K562 (cell line): ENCODE data around the gene PGS1. TPM values are rescaled to one million over a fixed set of nuclear protein-coding genes. Genes with fewer than 3 reads are reported as not detected.

Experiments used
- ADNP ChIP-seq: fragments of 200-800 bp; sonication (Bioruptor generic); IDR thresholded peaks from 2 replicates; pipeline ENCODE4 v1.6.1; 2016; ENCODE audit warnings: missing genetic modification characterization, missing compliant biosample characterization
- BCL6 ChIP-seq: fragments of 250-450 bp; sonication (Bioruptor Pico); IDR thresholded peaks from 2 replicates; pipeline ENCODE4 v1.4.0; 2020
- CHD4 ChIP-seq: fragments of 200-600 bp; sonication (generic); IDR thresholded peaks from 3 replicates; pipeline ENCODE4 v1.6.1; 2012; ENCODE audit warnings: low read depth, mild to moderate bottlenecking, mixed read lengths, low read length, inconsistent platforms; ENCODE audit not compliant: insufficient read depth, insufficient replicate concordance, poor library complexity, severe bottlenecking
- ETV1 ChIP-seq: fragments of 450-650 bp; conservative IDR thresholded peaks from 2 replicates; pipeline ENCODE4 v1.6.1; 2016; ENCODE audit warnings: missing genetic modification characterization, control low read depth, low read depth, missing compliant biosample characterization
- HNRNPH1 ChIP-seq: fragments of 200-400 bp; formaldehyde crosslinking; optimal IDR thresholded peaks from 2 replicates; pipeline ENCODE3; 2017; ENCODE audit warnings: low read depth, mild to moderate bottlenecking, low read length, moderate library complexity
- MAFG ChIP-seq: fragments of 450-650 bp; conservative IDR thresholded peaks from 2 replicates; pipeline ENCODE4 v1.6.1; 2016; ENCODE audit warnings: missing genetic modification characterization, missing compliant biosample characterization
- PRMT5 ChIP-seq: sonication (generic); formaldehyde crosslinking; IDR thresholded peaks from 2 replicates; pipeline ENCODE4 v1.5.0; 2020; ENCODE audit warnings: missing genetic modification reagents
- SMARCA4 ChIP-seq: fragments of 450-650 bp; IDR thresholded peaks from 2 replicates; pipeline ENCODE4 v1.6.1; 2016
- SMARCA5 ChIP-seq: fragments of 450-650 bp; IDR thresholded peaks from 2 replicates; pipeline ENCODE4 v1.6.1; 2016
- SNIP1 ChIP-seq: fragments of 450-650 bp; IDR thresholded peaks from 2 replicates; pipeline ENCODE4 v1.7.1; 2017; ENCODE audit warnings: low read depth, mild to moderate bottlenecking
- TCF7 ChIP-seq: sonication (generic); IDR thresholded peaks from 2 replicates; pipeline ENCODE4 v1.6.1; 2016; ENCODE audit warnings: antibody characterized with exemption, borderline replicate concordance
- ZNF316 ChIP-seq: fragments of 450-650 bp; IDR thresholded peaks from 2 replicates; pipeline ENCODE4 v1.6.1; 2016
- ZNF384 ChIP-seq: IDR thresholded peaks from 2 replicates; pipeline ENCODE4 v1.6.1; 2012; ENCODE audit warnings: low read depth, low read length, improper control_type of control experiment
- ZNF778 ChIP-seq: fragments of 450-650 bp; formaldehyde crosslinking; IDR thresholded peaks from 2 replicates; pipeline ENCODE4 v1.4.0; 2020; ENCODE audit warnings: mild to moderate bottlenecking, moderate library complexity
- polyA plus RNA-seq, 8 experiments: library from polyadenylated mRNA; depleted of rRNA in 4 of 8; stranded (reverse) in 5 of 8; unstranded in 3 of 8; fragments of >200 nt; fragmentation: Nextera tagmentation in 2 of 8; fragmentation: Illumina TruSeq in 1 of 8; extraction: Ambion mirVana in 2 of 8; extraction: Trizol in 1 of 8; gene quantifications; 2 replicates each; pipeline versions ENCODE4 v1.2.1 to v1.2.3, GENCODE V29; 2011 to 2014; ENCODE audit warnings: inconsistent platforms in 1 of 8, missing spikeins in 1 of 8
- total RNA-seq, 7 experiments: library from RNA; depleted of rRNA in 6 of 7; stranded (reverse); fragments of >200 nt in 6 of 7; fragmentation: Illumina TruSeq in 2 of 7; extraction: Trizol in 2 of 7; gene quantifications; 2 replicates each; pipeline versions ENCODE4 v1.2.1 to v1.2.3, GENCODE V29; 2011 to 2021; ENCODE audit warnings: low replicate concordance in 1 of 7
- TF ChIP-seq, protein P1 (sequence below): fragments of 450-650 bp; conservative IDR thresholded peaks from 2 replicates; pipeline ENCODE4 v1.6.1; 2016; ENCODE audit warnings: missing genetic modification characterization, low read depth, mild to moderate bottlenecking, control low read depth, missing compliant biosample characterization
- TF ChIP-seq, protein P2 (sequence below): IDR thresholded peaks from 3 replicates; pipeline ENCODE4 v1.6.1; 2011; ENCODE audit warnings: borderline replicate concordance, mild to moderate bottlenecking, moderate library complexity; ENCODE audit not compliant: insufficient read length; ENCODE audit errors: extremely low read depth
- TF ChIP-seq, protein P3 (sequence below): fragments of 450-650 bp; IDR thresholded peaks from 2 replicates; pipeline ENCODE4 v1.6.1; 2016; ENCODE audit warnings: low read depth

PGS1 gene
- total and polyA plus RNA-seq, 9 of the 15 experiments (the other 6 are each of a cell fraction or from before 2014, with no cell fraction given): 1.3 to 39.4 (median 22.3) TPM

DNA sequence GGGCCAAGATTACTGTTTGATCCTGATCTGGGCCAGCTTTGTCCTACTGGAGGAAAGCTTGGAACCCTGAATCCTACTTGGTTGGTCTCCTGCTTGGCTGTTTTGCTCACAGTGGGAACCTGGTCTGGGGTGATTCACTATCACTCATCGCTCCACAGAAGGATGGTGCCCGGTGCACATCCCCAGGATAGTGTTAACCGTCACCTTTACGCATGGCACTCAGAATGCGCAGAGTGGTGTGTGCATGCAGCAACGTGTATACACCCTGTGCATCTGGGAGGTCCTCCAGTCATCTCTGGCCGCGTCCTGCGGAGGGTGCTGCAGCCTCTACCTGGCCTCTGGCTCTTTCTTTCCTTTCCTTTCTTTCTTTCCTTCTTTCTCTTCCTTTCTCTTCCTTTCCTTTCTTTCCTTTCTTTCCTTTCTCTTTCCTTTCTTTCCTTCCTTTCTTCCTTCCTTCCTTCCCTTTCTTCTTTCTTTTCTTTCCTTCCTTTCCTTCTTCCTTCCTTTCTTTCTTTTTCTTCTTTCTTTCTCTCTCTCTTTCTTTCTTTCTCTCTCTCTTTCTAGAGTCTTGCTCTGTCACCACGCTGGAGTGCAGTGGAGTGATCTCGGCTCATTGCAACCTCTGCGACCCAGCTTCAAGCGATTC lies 31.7 kb upstream of the PGS1 start (continued):
- TF ChIP-seq, protein P1, sequence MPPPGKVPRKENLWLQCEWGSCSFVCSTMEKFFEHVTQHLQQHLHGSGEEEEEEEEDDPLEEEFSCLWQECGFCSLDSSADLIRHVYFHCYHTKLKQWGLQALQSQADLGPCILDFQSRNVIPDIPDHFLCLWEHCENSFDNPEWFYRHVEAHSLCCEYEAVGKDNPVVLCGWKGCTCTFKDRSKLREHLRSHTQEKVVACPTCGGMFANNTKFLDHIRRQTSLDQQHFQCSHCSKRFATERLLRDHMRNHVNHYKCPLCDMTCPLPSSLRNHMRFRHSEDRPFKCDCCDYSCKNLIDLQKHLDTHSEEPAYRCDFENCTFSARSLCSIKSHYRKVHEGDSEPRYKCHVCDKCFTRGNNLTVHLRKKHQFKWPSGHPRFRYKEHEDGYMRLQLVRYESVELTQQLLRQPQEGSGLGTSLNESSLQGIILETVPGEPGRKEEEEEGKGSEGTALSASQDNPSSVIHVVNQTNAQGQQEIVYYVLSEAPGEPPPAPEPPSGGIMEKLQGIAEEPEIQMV (tag): no peak
- TF ChIP-seq, protein P2, sequence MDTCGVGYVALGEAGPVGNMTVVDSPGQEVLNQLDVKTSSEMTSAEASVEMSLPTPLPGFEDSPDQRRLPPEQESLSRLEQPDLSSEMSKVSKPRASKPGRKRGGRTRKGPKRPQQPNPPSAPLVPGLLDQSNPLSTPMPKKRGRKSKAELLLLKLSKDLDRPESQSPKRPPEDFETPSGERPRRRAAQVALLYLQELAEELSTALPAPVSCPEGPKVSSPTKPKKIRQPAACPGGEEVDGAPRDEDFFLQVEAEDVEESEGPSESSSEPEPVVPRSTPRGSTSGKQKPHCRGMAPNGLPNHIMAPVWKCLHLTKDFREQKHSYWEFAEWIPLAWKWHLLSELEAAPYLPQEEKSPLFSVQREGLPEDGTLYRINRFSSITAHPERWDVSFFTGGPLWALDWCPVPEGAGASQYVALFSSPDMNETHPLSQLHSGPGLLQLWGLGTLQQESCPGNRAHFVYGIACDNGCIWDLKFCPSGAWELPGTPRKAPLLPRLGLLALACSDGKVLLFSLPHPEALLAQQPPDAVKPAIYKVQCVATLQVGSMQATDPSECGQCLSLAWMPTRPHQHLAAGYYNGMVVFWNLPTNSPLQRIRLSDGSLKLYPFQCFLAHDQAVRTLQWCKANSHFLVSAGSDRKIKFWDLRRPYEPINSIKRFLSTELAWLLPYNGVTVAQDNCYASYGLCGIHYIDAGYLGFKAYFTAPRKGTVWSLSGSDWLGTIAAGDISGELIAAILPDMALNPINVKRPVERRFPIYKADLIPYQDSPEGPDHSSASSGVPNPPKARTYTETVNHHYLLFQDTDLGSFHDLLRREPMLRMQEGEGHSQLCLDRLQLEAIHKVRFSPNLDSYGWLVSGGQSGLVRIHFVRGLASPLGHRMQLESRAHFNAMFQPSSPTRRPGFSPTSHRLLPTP: no peak
- TF ChIP-seq, protein P3, sequence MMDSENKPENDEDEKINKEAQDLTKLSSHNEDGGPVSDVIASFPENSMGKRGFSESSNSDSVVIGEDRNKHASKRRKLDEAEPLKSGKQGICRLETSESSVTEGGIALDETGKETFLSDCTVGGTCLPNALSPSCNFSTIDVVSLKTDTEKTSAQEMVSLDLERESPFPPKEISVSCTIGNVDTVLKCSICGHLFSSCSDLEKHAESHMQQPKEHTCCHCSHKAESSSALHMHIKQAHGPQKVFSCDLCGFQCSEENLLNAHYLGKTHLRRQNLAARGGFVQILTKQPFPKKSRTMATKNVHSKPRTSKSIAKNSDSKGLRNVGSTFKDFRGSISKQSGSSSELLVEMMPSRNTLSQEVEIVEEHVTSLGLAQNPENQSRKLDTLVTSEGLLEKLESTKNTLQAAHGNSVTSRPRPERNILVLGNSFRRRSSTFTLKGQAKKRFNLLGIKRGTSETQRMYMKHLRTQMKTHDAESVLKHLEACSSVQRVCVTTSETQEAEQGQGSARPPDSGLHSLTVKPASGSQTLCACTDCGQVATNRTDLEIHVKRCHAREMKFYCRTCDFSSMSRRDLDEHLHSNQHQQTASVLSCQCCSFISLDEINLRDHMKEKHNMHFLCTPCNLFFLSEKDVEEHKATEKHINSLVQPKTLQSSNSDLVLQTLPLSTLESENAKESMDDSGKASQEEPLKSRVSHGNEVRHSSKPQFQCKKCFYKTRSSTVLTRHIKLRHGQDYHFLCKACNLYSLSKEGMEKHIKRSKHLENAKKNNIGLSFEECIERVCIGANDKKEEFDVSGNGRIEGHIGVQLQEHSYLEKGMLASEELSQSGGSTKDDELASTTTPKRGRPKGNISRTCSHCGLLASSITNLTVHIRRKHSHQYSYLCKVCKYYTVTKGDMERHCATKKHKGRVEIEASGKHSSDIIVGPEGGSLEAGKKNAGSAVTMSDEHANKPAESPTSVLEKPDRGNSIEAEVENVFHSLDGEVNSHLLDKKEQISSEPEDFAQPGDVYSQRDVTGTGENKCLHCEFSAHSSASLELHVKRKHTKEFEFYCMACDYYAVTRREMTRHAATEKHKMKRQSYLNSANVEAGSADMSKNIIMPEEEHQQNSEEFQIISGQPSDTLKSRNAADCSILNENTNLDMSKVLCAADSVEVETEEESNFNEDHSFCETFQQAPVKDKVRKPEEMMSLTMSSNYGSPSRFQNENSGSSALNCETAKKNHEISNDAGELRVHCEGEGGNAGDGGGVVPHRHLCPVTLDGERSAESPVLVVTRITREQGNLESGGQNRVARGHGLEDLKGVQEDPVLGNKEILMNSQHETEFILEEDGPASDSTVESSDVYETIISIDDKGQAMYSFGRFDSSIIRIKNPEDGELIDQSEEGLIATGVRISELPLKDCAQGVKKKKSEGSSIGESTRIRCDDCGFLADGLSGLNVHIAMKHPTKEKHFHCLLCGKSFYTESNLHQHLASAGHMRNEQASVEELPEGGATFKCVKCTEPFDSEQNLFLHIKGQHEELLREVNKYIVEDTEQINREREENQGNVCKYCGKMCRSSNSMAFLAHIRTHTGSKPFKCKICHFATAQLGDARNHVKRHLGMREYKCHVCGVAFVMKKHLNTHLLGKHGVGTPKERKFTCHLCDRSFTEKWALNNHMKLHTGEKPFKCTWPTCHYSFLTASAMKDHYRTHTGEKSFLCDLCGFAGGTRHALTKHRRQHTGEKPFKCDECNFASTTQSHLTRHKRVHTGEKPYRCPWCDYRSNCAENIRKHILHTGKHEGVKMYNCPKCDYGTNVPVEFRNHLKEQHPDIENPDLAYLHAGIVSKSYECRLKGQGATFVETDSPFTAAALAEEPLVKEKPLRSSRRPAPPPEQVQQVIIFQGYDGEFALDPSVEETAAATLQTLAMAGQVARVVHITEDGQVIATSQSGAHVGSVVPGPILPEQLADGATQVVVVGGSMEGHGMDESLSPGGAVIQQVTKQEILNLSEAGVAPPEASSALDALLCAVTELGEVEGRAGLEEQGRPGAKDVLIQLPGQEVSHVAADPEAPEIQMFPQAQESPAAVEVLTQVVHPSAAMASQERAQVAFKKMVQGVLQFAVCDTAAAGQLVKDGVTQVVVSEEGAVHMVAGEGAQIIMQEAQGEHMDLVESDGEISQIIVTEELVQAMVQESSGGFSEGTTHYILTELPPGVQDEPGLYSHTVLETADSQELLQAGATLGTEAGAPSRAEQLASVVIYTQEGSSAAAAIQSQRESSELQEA: peak; percentile 36; the same call in 1 of the 2 replicates
- no peak for TF ChIP-seq PRMT5 (CRISPR knock-in tag)
- TF ChIP-seq ZNF316: no peak
- 0 out of 2 replicates have a peak, but pooled peaks have one; percentile 22 for TF ChIP-seq SMARCA4
- TF ChIP-seq HNRNPH1: no peak
- no peak for TF ChIP-seq TCF7
- TF ChIP-seq SMARCA5: 0 out of 2 replicates have a peak, but pooled peaks have one; percentile 25
- no peak for TF ChIP-seq MAFG (tag)
- no peak for TF ChIP-seq SNIP1
- TF ChIP-seq BCL6 (CRISPR knock-in tag): no peak
- TF ChIP-seq ZNF778: no peak
- TF ChIP-seq ZNF384: no peak
- TF ChIP-seq ETV1: no peak
- TF ChIP-seq CHD4: no peak
- no peak for TF ChIP-seq ADNP (tag)
